Brain pericyte (primary cell): ENCODE results near the gene IER5L.
"Not testable (repeated sequence)": the region's sequence is repeated elsewhere in the genome, so short reads cannot be mapped to it uniquely, and the experiment has no call there.

ENCODE experiments used
- DNase-seq: peaks from one replicate; pipeline ENCODE4 v3.0.0-alpha.2; 2012; ENCODE audit warnings: low read depth, low spot score

Gene IER5L

DNA sequence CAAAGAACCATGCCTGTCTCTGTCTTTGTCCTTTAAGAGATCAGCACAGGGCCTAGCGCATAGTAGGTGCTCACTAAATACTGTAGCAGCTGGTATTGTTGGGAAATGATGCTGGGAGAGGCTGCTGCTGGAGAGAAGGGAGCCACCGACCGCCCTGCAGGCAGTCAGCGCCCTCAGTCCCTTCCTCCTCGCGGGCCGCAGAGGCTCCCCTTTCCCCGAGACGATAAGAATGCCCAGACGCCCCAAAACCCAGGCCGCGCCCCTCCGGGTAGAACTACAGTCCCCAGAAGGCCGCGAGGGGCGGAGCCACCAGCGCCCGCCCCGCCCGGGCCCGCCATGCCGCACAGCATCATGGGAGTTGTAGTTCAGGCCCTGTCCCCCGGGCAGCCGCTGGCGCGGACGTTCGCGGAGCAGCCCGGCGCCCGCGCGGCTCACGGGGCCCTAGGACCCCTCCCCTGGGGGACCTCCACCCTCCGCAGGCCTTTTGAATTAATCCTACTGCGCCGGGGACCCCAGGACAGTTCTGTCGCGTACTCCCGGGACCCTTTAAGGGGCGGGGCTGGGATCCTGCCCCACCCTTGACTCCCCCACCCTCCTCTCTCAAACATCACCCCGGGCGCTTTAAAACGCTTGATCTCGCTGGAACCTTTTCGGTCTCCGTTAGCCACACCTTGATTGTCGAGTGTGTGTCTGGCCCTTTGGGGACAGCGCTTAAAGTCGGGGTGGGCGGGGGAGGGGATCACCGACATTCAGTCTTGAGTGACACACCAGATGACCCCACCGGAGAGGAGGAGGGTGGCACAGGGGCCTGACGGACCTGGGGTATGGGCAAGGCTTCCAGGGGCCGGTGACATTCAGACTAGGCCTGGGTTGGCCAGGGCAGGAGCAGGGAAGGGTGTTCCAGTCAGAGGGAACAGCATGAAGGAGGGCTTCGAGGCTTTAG lies 24.8 kb upstream of the IER5L start:
- DNase-seq = no peak

DNA sequence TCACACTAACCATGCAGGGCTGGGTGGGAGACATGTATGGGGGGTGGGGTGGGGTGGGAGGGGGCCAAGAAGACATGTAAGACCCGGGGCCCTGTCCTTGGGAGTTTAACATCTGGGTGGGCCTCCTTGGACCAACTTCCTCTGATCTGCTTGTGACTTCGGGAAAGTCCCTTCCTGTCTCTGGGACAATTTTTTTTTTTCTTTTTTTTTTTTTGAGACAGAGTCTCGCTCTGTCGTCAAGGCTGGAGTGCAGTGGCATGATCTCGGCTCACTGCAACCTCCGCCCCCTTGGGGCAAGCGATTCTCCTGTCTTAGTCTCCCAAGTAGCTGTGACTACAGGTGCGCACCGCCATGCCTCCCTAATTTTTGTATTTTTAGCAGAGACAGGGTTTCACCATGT lies 23.8 kb upstream of the IER5L start:
- DNase-seq = no peak

DNA sequence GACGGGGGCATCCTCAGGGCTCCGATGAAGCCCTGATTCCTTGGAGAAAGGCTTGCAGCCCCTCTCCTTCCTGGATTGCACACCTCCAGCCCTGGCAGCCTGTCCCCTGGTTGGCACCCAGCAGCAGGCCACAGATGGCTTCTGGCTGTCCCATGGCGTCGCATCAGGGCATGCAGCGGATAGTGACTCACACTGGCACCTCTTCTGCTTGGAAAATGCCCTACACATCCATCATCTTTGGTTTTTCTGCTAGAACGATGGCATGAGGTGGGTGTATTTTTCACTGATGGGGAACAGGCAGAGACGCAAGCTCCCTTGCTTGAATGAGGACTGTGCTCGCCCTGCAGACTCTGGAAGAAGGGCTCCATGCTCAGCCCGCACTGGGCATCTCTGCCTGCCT lies 23.2 kb upstream of the IER5L start:
- no peak for DNase-seq

DNA sequence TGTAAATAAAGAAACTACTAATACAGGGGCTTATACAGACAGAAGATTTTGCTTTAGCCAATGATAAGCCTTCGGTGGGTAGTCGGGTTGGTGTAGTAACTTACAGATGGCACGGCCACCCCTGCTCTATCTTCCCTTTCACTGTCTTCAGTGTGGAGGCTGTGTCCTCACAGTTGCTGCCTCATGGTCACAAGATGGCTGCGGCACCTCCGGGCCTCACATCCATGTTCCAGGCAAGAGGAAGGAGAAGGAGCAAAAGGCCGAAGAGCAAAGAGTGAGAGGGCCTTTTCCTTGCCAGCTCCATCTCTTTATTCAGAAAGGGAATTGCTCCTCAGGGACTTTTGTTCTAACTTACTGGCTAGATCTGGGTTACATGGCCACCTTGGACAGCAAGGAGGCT lies 22.2 kb upstream of the IER5L start:
- no peak for DNase-seq

DNA sequence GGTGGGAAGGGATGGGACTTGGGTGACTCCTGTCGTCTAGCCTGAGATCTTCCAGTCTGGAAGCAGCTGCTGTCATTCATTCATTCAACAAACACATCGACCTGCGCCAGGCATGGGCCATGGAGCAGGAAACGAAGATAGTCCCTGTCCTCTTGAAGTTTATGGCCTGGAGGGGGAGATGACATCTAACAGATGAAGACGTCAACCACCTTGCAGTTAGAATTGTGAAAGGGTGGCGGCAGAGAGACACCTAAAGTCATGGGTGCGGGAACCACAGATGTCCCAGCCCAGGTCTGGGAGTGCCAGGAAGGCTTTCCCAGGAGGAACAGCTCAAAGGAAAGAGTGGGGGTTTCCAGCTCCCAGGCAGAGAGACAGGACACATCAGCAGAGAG lies 21.0 kb upstream of the IER5L start:
- no peak for DNase-seq

DNA sequence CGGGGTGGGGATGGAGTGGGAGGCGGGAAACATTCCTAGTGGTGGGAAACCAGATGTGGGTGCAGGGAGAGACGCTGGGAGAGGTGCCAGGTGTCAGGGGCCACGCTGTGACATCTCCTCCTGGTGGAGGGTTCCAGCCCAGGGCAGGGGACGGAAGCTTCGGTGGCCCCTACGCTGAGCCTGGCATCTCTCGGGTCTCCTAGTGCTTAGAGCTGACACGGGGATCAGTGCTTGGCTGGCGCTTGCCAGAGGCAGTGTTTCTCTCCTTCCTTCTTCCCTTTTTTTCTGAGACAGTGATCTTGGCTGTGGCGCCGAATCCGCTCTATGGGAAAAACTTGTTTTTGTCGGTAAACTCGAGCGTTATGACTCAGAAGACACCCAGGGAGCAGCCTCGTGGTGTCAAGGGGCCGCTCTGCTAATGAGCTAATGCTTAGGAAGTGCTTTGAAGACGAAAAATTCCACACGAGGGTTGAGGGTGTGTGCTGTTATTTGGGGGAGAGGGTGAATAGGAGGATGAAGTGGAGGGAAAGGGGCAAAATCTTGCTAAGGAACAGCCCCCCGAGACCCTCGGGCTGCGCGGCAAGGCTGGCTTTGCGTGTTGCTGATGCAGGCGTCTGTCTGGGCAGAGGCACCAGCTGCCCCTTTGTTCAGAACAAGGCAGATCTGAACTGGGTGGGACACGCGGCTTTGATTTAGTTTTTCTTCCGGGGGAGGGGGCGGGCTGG lies 20.4 kb upstream of the IER5L start:
- peak; percentile 76 for DNase-seq

DNA sequence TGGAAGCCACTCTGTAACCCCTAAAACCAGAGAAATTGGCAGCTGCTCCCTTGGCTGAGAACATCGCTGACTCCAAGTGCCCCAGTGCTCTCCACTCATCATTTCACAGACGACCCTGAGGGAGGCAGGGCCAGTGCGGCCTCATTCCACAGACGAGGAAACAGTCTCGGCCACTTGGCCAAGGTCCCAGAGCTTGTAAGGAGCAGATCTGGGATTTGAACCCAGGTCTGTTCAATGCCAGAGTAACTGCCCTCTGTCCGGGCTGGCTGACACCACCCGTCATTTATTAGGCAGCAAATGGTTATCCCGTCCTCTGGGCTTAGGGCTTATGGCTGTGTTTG lies 19.9 kb upstream of the IER5L start:
- DNase-seq = no peak

DNA sequence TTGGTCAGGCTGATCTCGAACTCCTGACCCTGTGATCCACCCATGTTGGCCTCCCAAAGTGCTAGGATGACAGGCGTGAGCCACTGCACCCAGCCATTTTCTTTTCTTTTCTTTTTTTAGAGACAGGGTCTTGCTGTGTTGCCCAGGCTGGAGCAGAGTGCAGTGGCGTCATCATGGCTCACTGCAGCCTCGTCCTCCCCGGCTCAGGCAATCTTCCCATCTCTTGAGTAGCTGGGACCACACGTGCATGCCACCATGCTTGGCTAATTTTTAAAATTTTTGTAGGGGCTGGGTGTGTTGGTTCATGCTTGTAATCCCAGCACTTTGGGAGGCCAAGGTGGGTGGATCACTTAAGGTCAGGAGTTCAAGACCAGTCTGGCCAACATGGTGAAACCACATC lies 19.0 kb upstream of the IER5L start:
- not testable (repeated sequence) for DNase-seq

DNA sequence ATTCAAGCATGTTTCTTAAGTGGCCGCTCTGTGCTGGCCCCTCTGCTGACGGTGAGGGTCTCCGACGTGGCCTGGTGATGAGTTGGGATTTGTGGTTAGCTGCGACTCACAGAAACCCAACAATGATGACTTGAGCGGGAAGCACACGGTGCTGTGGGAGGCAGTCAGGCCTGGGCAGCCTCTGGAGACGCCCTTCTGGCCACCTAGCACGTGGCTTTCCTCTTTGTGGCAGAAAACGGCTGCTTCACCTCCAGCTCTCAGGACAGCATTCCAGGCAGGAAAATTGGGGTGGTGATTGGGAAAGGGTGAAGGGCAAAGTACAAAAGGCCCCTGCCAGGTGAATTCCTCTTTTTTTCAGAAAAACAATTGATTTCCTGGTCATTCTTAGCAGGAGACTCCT lies 17.5 kb upstream of the IER5L start:
- DNase-seq = no peak

DNA sequence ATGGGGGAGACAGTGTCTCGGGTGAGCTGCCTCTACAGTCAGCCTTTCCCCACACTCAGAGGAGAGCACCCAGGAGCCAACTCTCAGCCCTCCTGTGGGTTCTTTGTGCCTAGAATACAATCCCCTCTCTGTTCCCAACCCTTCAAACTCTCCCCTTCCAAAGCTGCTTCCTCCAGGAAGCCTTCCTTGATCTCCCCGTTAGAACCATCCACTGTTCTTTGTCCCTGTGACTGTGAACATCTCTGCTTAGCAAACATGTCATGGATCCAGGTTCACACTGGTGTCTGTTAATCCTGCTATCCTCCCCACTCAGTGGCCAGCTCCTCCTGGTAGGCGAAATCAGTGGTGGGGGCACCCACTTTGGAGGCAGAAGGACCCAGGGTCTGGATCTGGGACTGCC lies 16.2 kb upstream of the IER5L start:
- DNase-seq = no peak

DNA sequence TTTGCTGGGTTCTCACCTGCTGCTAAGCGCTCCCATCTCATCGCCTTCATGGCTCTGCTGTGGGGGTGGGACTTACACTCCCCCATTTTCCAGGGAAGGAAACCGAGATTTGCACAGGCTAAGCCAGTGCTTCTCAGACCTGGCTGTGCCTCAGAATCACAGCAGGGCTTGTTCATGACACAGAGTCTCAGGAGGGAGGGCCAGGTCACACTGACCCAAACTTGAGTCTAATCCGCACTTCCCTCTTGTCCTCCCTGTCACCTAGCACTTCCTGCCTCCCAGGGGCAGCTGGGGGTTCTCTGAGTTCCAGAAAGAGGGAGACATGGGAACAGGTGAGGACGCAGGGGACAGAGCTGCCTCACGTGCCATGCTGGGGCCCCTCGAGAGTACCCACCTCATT lies 15.6 kb upstream of the IER5L start:
- DNase-seq = no peak

DNA sequence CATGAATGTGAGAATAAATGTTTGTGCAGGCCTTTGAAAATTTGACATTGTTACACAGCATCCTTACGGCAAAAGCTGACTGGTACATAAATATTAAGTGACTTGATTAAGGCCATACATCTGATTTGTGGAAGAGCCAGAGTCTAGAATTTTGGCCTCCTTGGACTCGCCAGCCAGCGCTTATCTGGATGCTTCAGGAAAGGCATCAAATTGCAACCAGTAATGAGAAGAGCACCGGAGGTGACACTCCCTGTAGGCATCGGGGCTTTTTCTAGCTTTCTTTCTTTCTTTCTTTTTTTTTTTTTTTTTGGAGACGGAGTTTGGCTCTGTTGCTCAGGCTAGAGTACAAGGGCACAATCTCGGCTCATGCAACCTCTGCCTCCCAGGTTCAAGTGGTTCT lies 13.2 kb upstream of the IER5L start:
- DNase-seq = no peak

DNA sequence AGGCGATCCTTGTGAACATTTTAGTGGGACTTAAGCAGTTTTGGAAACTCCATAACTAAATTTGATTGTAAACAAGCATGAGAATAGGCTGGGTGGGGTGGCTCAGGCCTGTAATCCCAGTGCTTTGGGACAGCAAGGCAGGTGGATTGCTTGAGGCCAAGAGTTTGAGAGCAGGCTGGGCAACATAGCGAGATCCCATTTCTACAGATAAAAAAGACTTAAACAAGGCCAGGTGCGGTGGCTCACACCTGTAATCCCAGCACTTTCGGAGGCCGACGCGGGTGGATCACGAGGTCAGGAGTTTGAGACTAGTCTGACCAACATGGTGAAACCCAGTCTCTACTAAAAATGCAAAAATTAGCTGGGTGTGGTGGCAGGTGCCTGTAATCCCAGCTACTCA lies 11.9 kb upstream of the IER5L start:
- not testable (repeated sequence) for DNase-seq

DNA sequence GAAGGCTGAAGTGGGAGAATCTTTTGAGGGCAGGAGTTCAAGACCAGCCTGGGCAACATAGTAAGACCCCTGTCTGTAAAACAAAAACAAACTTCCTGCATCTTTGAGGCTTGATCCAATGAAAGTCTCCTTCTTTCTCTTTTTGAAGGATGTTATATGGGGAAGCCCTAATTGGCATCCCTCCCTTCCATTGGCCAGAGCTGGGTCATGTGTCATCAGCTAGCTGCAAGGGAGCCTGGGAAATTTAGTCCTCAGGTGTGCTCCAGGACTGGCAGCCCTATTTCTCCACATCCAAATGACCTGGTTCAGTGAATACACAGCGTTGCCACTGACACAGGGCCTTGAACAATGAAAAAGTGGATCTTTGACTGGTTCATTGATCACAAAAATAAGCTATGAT lies 9.0 kb upstream of the IER5L start:
- DNase-seq = no peak

DNA sequence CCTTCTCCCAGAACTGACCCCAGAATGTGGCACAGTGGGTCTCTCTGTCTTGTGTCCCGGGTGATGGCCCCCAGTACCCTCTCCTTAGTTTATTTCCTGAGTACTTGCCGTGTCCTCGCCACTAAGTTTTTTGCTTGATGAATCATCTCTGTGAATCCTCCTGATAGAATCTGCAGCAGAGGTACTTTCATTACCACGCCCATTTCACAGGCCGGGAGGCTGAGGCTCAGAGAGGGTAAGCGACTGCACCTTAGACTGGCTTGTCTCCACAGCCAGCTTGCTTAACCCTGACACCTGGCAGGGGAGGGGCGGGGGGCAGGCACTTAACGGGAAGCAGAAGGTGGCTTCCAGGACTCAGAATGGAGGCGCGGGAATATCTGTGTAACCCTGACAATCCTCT lies 7.9 kb upstream of the IER5L start:
- no peak for DNase-seq

DNA sequence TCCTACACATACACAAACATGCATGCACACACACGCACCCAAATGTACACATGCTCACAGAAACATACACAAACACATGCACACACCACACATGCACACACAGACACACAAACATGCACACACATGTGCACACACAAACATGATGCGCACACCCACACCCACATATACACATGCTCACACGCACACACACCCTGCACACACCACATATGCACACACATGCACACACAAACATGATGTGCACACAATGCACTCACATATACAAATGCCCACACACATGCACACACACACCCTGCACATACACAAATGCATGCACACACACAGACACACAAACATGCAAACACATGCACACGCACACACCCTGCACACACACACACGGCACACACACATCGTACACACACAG lies 7.3 kb upstream of the IER5L start:
- no peak for DNase-seq

DNA sequence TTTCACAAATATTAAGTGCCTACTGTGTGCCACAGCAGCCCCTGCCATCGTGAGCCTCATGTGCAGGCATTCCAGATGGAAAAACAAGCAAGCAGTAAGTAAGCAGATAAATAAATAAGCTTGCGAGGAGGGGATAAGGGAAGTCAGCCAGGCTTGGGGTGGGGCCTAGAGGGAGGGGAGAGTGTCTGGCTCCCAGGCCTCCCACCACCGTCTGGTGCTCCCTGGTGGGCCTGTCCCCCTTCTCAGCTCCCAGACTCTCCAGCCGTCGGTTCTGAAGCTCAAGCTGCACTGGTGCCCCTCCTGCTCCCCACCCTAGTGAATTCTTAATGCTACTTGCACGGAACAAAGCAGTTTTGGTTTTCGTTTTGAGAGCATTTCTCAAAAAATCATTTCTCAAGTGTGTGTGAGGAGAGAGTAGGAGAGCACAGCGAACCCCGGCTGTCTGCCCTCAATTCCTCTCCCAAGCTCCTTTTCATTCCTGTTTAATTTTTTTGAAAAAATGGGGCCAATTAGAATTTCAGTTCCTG lies 6.6 kb upstream of the IER5L start:
- no peak for DNase-seq

DNA sequence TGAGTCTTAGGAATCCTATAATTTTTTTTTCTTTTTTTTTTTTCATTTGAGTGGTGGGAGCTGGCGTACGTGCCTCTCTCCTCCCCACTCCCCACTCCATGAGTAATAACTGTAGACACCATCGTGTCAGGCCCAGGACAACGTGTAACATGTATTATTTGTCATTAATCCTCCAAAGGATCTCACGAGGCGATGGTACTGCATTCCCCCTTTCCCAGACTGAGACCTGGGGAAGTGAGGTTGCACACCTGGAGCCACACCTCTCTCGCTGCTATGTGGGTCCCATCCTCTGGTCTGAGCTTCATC lies 6.1 kb upstream of the IER5L start:
- no peak for DNase-seq

DNA sequence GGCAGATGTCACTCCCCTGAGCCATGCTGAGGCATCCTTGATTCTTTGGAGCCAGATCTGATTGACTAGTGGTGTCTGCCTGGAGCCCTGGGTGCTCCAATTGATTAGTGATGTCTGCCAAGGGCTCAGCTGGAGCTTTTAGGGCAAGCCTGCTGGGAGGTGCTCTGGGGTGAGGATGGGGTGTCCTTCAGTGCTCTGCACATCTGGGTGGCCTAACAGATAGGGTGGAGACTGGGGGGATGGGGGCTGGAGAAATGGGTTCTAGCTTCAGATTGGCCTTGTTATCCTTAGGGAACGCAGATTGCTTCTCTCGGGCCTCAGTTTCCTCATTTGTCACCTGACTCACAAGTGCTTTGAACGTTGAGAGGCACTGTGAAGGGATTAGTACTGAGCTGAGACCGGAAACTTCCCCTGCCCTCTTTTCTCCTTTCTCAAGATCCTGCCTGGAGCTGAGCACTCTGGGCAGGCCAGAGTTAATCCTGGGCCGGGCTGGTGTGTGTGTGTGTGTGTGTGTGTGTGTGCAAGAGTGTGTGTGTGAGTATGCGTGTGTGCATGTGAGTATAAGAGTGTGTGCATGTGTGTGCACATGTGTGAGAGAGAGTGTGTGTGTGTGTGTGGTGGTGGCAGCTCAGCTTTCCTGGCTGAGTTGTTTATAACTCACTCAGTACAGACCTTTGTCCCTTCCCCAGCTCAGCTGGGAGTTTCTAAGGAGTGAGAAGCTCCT lies 5.6 kb upstream of the IER5L start:
- no peak for DNase-seq

DNA sequence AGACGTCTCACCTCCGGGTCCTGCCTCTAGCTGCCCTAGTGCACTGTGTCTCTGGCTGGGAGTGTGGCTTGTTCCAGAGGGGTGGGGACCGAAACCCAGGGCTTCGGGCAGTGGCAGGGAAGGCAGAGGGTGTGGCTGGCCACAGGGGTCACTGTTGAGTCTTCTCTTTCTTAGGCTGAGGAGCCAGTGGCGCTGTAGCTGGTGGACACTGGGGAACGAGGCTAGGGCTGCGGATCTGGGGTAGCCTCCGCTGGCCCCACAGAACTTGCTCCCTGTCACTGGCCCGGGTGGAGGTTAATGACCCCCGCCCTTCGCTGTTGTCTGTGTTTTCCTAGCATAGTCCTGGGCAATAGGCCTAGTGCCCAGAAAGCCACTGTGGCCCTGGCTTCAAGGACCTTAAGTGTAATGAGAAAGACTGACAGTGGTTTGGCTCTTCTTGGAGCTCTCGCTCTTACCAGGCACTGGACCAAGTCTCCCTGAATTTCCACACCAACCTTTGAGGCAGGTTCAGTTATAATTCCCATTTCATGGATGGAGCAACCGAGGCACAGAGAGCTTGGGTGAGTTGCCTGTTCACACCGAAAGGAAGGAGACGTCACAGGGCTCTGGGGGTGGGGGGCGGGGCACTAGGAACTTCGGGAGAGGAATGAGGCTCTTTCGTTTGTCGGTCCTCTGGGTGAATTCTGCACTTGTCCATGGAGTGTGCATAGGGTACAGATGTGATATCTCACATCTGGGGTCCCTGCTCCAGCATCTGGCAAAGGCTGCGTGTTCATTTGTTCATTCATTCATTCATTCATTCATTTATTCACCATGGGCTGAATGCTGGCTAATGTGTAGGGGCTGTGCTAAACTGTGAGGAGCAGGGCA lies 4.8 kb upstream of the IER5L start:
- no peak for DNase-seq

DNA sequence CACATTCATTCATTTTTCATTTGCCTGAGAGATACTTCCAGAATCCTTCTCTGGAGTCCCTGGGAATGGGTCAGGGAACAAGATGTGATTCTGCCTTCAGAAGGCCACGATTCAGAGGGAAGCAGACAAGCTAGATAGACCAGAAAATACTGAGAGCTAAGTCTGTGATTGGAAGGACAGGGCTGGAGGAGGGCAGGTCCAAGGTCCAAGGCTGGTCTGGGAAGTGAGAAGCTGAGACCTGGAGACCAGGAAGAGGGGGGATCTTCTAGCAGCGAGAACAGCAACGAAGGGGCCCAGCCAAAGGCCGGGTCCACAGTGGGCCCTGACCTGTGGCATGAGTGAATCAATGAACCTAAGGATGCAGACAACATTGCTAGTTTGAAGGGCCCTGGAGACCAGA lies 4.1 kb upstream of the IER5L start:
- no peak for DNase-seq

DNA sequence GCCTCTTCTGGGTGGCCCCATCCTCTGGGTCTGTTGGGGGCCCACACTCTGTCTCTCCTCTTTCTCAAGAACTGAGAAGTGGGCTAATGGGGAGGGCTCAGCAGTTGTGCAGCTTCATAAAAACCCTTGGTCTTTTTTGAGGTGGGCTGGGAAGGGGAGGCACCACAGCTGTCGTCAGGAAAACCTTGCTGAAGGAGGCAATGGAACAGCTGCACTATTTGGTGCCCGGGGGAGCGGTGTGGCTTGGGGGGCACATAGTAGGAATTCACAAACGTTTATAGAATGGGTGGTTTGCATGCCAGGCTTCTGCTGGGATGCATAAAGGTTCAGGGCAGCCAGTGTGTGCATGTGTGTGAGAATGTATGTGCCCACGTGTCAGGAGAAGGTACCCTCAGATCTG lies 3.2 kb upstream of the IER5L start:
- DNase-seq = no peak
